ENCODE results near the gene OSBPL8.
"Not testable (repeated sequence)": the region's sequence is repeated elsewhere in the genome, so short reads cannot be mapped to it uniquely, and the experiment has no call there.

OSBPL8 gene

GRCh38 chr12:76346798-76347420 is 212.7 kb downstream of the OSBPL8 start:
- DNase-seq = peak; percentile 62

- DNase-seq = no peak
Measured at GRCh38 chr12:76346236-76346635, 213.3 kb downstream of the OSBPL8 start.

GRCh38 chr12:76345569-76345968 is 214.0 kb downstream of the OSBPL8 start:
- DNase-seq = no peak

GRCh38 chr12:76341436-76342030 is 218.0 kb downstream of the OSBPL8 start:
- DNase-seq = no peak

GRCh38 chr12:76340680-76341435 is 218.7 kb downstream of the OSBPL8 start:
- no peak for DNase-seq

- no peak for DNase-seq
Measured at GRCh38 chr12:76337583-76337982, 222.0 kb downstream of the OSBPL8 start.

- DNase-seq = no peak
Measured at GRCh38 chr12:76332606-76333005, 227.0 kb downstream of the OSBPL8 start.

GRCh38 chr12:76329606-76330005 is 230.0 kb downstream of the OSBPL8 start:
- DNase-seq = no peak

- no peak for DNase-seq
Measured at GRCh38 chr12:76329159-76329558, 230.4 kb downstream of the OSBPL8 start.

GRCh38 chr12:76319595-76320319 is 239.8 kb downstream of the OSBPL8 start:
- not testable (repeated sequence) for DNase-seq

- DNase-seq = no peak
Measured at GRCh38 chr12:76318773-76319594, 240.6 kb downstream of the OSBPL8 start.

GRCh38 chr12:76317976-76318375 is 241.6 kb downstream of the OSBPL8 start:
- no peak for DNase-seq

GRCh38 chr12:76316468-76316867 is 243.1 kb downstream of the OSBPL8 start:
- no peak for DNase-seq

GRCh38 chr12:76313299-76313698 is 246.3 kb downstream of the OSBPL8 start:
- DNase-seq = no peak

GRCh38 chr12:76312315-76312714 is 247.3 kb downstream of the OSBPL8 start:
- DNase-seq = peak; percentile 19

- DNase-seq = no peak
Measured at GRCh38 chr12:76311796-76312195, 247.8 kb downstream of the OSBPL8 start.

- DNase-seq = no peak
Measured at GRCh38 chr12:76310110-76310509, 249.5 kb downstream of the OSBPL8 start.

- no peak for DNase-seq
Measured at GRCh38 chr12:76308866-76309265, 250.7 kb downstream of the OSBPL8 start.

GRCh38 chr12:76307083-76307482 is 252.5 kb downstream of the OSBPL8 start:
- DNase-seq = no peak

- no peak for DNase-seq
Measured at GRCh38 chr12:76303989-76304460, 255.5 kb downstream of the OSBPL8 start.

GRCh38 chr12:76303365-76303764 is 256.2 kb downstream of the OSBPL8 start:
- DNase-seq = no peak

Measured in eye (tissue), 1 donor.